ENCODE results near the gene OCSTAMP.

Gene OCSTAMP

DNA sequence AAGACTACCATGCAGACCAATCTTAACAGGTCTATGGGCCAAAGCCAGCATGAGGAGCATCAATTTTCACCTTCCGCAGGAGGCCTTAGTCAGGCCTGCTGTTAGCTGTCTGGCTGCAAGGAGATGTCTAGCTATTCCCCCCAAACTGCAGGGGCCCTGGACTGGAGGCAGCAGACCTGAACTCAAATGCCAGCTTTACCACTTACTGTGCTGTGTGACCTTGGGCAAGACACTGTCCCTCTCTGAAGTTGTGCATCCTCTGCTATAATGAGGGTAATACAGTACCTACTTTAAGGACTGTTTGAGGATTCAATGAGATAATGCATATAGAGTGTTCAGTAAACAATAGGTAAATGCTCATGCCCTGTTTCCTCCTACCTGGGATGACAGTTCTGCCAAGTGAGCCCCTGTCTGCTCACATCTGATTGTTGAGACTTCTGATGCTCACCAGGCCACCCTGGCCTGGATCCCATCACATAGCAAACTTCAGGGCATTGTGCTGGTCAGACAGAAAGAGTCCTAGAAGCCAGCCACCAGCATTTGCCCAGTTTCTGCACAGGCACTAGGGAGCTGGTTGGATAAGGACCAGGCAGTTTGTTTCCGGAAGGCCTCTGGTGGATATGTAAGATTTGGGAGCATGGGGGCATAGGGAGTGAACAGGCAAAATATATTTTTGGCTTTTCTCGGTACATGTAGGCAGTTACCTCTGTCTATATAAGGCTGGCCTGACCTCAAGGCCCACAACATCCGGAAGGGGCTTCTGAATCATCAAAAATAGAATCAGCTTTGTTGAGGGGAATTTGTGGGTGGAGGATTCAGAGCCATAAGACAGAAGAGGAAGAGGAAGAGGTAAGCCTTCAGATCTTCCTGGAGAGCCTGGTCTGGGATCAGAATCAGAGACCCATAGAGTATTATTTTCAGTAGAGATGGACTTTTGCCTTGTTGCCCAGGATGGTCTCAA, 2.3 kb upstream of the OCSTAMP start:
- no peak for DNase-seq (ENCODE audit: low read depth)

DNA sequence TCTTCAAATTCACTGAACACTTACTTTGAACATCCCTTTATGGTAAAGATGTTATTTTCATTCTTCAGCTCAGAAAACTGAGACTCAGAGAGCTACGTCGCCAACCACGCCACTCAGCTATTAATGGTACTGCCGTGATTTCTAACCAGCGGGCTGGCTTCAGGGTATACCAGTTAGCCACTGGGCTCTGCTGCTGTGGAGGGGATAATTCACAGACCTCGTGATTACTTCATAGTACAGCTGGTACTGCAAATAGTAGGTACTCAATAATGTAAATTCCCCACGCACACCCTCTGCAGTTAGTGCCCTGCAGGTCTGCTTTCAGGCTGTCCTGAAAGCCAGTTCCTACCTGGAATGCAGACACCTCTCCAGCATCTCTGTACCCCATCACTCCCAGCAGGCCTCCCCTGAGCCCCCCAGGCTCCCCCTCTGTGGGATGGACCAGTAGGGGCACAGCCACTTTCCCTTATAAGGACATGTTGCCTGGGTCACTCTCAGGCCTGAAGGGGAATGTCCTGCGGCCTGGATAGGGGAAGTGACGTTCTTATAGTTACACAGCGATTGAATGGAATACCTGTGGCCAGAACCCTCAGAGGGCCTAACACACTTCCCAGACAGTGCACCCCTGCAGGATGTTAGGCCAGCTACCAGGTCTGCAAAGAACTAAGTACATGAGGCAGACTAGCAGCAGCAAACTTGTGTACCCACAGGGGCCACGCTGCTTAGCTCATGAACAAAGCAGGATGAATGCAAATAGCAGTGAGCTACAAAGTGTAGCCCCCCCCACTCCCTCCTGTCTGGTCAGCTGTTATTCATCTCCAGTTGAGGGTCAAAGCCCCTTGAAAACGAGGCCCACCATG, 1.3 kb upstream of the OCSTAMP start:
- no peak for DNase-seq (ENCODE audit: low read depth)

DNA sequence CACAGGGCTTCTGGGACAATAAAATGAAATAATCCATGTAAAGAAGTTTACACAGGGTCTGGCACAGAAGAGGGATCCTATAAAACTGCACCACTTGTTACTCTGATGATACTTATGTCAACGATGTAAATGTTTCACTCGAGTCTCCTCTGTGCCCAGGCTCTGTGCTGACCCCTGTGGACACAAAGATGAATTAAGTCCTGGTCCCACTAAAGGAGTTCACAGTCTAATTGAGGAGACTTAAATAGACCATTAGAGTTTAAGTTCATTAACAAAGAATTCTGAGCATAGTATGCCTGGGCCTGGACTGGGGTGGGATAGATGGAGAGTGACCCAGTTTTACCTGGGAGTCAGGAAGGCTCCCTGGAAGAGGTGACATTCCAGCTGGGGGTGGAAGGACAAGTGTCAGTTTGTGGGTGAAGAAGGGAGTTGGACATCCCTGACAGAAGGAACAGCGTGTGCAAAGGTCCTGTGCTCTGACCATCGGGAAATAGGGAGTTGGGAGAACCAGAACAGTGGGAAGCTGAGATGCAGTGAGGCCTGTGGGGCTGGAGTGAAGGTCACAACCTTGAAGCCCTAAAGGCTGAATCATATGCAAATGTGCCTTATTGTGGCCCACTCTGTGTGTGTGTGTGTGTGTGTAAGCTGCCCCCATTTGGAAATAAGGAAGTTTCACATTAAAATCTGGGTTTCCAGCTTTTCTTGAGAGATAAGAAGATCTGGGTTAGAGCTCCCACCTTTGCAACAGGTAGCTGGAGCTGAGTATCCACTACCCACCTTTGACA, 1.1 kb downstream of the OCSTAMP start:
- no peak for DNase-seq (ENCODE audit: low read depth)

DNA sequence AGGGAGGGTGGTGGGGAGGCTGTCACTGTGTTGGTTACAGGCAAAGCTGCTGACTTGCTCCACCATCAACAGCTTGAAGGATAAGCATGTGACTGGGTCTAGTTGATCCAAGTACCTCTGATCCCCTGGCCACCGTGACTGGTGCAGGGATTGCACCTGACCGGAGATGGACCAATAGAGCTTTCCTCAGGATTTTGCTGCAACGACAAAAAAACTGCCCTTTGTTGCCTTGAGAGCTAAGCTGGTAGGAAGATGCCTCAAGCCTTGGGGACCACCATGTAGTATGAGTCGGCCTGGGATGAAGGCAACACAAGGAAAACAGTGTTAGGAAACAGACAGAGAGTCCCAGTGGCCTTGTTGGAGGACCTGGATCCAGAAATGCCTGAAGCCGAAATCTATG, 1.8 kb downstream of the OCSTAMP start:
- no peak for DNase-seq (ENCODE audit: low read depth)

DNA sequence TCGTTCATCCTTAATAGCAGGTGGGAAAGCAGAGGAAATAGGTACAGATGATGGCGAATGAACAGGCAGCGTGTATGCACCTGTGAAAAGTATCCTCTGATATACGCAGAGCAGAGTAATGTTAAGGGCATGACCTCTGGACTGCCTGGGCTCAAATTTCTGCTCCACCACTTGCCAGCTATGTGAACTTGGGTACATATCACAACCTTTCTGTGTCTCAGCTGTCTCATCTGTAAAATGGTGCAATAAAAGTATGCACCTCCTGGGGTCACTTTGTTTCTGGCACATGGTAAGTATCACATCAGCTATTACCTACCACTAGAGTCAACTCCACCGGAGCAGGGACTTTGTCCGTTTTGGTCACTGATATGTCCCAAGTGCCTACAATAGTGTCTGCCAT, 2.5 kb downstream of the OCSTAMP start:
- no peak for DNase-seq (ENCODE audit: low read depth)

DNA sequence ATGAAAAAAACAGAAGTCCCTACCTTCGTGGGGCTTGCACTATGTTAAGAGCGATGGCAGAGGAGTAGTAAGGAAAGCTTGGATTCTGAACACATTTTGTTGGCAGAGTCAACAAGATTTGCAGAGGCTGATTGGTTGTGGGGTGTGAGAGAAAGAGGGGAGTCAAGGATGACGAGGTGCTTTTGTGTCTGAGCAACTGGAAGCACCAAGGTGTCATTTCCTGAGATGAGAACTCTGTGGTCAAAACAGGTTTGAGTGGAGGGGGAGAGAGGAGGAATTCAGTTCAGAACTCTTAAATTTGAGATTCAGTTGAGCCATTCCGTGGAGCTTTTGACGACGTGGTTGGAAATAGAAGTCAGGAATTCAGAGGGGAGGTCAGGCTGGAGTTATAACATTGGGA, 3.5 kb downstream of the OCSTAMP start:
- DNase-seq (ENCODE audit: low read depth): no peak

DNA sequence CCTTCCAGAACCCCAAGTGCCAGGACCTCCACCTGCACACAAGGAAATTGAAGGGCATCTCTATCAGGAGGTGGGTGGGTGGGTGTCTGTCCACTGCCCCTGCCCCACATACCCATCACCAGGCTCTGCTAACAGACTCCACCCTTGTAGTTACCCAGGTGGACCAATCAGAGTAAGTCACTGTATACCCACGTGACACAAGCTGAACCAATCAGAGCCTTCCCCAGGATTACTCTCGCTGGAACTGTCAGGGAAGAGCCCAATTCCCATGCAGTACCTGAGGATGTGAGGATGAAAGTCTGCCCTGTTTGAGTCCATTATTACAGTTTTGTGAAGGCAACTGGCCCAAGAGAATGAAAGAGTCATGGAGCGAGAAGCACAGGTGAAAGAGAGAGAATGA, 4.2 kb downstream of the OCSTAMP start:
- no peak for DNase-seq (ENCODE audit: low read depth)

DNA sequence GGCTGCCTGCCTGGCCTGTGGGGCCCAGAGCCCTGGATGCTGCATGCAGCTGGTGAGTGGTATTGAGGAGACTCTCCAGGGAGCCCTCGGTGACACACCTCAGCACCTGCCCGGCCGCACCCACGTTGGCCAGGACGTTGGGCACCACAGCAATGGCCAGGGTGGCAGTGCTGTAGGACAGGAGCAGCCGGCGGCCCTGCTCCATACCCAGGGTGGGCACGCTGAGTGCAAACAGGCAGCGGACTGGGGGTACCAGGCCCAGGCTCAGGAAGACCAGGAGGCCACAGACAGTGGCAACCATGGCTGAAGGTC, 4.7 kb downstream of the OCSTAMP start:
- DNase-seq (ENCODE audit: low read depth): no peak

DNA sequence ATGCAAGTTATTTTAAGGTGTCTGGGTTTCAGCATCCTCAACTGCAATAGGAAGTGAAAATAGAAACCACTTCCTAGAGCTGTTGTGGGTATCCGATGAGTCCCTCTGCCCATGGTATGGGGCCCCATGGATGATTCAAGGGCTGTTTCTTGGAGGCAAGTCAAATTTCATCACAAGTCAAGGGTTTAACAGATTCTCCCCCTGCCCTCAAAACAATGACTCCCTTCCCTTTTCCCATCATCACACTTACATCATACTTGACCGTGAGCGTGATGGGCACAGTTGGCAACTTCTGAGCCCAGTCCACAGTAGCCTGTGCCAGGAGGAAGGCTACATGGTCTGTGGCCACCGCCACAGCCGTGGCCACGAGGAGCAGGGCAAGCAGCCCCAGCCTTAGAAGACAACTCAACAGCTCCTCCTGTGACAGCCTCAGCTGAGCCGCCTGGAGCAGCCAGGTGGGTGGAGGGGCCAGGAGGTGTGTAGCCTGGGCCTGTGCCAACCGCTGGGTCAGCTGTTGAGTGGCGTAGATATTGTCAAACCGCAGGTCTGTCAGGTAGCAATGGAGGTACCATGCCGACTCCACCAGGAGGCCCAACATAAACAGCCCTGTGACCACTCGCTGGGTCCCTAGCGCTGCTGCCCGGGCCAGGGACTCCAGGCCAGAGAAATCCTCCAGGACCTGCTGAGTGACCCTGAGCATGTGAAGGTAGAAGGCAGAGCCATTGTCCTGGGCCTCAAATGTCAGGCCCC, 5.2 kb downstream of the OCSTAMP start:
- peak; percentile 61 for DNase-seq (ENCODE audit: low read depth)

DNA sequence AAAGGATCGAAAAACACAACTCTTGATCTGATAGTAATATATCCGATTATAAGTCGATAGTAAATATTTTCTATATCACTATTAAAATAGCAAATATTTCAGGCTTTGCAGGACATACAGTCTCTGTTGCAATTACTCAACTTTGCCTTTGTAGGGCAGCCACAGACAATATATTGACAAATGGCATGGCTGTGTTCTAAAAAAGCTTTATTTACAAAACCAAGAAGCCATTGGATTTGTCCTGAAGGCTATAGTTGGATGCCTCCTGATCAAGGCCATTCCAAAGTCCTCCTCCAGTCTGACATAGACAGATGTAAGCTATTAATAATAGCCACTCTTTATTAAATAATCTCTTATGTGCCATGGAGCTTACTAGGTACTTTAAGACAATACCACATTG, 5.9 kb downstream of the OCSTAMP start:
- peak; percentile 6 for DNase-seq (ENCODE audit: low read depth)

DNA sequence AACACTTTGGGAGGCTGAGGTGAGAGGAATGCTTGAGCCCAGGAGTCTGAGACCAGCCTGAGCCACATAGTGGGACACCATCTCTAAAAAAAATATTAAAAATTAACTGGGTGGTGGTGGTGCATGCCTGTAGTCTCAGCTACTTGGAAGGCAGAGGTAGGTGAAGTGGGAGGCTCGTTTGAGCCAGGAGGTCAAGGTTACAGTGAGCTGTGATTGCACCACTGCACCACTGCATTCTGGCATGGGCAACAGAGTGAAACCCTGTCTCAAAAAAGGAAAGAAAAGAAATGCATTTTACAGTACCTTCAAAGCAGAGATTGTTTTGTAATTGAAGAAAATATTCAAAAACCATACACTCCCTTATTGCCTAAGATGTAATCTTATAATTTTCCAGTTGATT, 6.5 kb downstream of the OCSTAMP start:
- DNase-seq (ENCODE audit: low read depth): no peak

DNA sequence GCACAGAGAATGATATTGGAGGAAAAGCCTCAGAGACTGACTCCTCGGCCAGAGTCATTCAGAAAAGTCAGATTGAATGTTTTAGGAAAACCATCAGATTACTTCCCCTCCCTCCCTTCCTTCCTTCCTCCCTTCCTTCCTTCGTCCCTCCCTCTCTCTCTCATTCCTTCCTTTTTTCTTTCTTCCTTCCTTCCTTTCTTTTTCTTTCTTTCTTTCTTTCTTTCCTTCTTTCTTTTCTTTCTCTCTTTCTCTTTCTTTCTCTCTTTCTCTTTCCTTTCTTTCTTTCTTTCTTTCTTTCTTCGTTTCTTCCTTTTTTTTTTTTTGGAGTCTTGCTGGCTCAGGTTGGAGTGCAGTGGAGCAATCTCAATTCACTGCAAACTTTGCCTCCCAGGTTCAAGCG, 7.4 kb downstream of the OCSTAMP start:
- no peak for DNase-seq (ENCODE audit: low read depth)

DNA sequence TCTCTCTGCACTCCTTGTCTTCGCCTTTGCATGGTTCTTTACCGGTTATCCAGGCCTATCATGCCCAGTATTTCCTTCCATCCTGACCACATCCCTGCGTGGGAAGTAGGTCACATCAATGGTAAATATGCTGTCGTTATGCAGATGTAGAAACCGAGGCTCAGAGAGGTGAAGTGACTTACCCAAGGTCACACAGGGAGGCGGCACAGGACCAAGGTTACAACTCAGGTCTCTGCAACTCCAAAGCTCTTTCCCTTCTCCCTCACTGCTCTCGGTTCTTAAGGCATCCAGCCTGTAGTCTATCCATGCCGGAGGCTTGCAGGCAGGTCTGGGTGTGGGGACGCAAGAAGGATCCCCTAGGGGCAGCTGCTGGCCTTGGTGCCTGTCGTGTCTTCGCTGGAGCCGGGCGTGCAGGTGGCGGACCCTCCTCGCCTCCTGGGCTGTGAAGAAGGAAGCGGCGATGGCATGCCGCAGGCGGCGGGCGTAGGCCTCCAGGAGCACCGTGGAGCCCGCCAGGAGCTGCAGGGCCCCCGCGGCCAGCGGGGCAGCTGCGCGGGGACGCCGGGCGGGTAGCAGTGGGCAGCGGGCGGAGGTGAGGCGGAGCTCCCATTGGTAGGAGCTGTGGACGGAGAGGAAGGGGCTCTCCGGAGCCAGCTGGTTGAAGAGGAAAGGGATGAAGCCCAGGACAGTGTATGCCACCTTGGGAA, 9.1 kb downstream of the OCSTAMP start:
- no peak for DNase-seq (ENCODE audit: low read depth)

DNA sequence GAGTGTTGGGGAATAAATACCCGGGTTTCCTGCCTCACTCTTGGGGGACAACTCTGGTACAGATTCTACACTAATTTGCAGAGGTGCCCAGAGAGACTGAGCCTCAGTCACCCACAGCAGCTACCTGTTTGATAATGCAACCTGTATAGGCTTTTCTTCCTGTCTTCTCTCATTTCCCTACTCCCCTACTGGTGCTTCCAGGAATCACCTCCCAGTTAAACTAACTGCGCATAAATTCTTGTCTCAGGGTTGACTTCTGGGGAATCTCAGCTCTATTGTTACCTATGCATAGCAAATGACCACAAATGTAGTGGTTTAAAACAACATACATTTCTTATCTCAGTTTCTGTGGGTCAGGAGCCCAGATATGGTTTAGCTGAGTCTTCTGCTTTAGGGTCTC, 11.3 kb downstream of the OCSTAMP start:
- no peak for DNase-seq (ENCODE audit: low read depth)

DNA sequence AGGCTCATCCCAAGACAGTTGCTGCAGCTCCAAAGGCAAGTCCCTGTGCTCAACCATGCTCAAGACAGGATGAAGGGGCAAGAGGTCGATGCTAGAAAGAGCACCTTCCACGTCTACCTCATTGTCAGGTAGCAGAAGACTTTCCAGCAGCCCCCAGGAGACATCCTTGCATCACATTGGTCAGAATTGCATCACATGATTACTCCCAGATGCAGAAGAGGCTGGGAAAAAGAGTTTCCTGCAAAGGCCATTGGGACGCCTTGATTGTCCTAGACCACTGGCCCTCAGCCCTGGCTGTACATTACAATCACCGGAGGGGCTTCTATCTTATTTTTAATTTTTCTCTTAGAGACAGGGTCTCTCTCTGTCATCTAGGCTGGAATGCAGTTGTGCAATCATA, 19.8 kb downstream of the OCSTAMP start:
- DNase-seq (ENCODE audit: low read depth): no peak

DNA sequence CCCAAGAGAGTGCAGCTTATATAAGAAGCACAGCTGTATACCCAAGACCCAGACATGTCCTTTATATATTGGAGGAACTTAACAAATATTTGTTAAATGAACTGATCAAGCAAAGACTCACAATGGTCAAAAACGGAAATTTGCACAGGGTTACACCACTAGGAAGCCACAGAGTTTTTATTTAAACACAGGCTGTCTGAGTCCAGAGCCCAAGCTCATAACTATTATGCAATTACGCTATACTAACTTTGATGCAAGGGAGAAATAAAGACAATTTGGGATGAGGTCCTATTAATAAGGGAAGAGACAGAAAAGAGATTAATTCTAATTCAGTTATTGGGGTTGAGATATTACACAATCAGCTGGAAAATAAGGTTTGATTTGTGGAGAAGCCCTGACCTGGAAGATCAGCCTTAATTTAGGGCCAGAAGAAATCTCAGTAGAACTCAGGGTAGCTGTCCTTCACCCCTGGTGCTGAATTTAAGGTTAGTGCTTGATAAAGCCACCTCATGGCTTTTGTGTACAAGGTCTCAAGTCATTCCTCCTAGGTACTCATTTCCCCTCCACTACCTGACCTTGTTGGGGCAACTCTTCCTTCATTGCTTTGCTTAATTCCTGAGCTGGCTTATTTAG, 26.6 kb downstream of the OCSTAMP start:
- peak; percentile 8 for DNase-seq (ENCODE audit: low read depth)

DNA sequence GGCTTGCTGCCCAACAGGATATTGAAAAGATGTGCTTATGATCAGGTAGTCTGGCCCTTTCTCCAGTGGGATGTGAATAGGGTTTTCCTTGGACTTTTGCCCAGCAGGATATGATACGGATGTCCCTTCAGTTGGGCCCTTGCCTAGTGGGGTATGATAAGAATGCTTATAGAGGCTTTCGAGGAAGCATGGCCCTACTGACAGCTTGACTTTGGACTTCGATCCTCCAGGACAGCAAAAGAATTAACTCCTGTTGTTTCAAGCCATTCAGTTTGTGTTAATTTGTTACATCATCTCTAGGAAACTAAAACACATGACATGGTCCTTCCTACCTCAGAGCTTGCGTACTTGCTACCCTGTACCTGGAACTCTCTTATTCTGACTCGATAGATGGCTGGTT, 27.3 kb downstream of the OCSTAMP start:
- no peak for DNase-seq (ENCODE audit: low read depth)

DNA sequence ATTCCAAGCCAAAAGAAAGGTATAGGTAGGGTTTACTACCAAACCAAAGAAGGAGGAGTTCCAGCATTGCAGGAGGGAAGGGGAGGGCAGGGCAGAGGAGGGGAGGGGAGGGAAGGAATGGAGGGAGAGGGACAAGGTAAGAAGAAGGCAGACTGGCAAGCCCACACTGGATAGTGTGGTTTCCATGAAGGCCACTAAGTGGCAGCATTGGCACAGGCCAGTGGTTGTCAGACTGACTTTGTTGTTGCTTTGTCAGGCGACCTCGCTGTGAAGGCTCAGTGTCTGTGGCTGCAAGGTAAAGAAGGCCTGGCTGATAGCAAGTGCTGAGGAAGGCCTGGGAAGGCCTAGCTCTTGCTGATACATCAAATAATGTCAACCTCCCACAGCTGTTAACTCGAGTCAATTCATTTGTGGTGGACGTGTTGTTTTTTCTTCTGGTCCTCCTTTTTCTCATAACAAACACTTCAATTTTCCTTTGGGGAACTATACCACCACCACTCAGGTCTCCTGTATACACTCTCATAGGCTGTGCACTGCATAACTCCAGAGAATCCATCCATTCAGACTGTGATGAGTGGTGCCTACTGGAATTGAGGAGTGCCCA, 29.4 kb downstream of the OCSTAMP start:
- DNase-seq (ENCODE audit: low read depth): peak; percentile 68

DNA sequence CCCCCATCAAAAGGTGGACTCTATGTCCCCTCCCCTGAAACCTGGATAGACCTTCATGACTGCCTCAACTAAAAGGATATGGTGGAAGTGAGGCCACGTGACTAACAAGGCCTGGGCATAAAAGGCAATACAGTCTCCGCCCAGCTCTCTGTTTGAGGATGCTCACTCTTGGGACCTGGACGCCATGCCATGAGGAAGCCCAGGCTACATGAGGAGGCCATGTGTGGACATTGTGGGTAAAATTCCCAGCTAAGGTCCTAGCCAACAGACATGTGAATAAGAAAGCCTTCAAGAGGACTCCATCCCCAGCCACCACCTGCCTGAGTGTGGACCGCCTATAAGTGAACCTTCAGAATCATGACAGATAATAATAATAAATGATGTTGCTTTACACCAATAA, 29.9 kb downstream of the OCSTAMP start:
- DNase-seq (ENCODE audit: low read depth): no peak

DNA sequence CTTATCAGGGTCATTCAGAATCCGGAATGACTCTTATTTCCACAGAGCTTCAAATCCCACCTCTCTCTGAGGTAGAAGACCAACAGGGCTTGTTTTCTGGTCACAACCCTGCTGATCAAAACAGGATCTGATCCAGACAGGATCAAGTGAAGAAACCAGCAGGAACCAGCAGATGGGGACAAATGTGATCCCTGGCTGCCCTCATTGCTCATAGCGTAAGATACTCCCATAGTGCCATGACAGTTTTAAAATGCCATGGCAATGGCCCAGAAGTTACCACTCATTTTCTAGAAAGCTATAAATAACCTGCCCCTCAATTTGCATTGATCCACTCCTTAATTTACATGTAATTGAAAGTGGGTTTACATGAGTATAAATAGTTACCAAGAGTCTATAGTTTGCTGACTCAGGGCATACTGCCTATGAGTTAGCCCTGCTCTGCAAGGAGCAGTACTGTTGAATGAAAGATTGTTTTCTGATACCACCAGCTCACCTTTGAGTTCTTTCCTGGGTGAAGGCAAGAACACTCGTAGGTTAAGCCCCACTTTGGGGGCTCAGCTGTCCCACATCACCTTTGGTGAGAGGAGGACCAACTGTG, 30.9 kb downstream of the OCSTAMP start:
- no peak for DNase-seq (ENCODE audit: low read depth)
